Measurements from ENCODE around the gene SPDYE3.

DNA sequence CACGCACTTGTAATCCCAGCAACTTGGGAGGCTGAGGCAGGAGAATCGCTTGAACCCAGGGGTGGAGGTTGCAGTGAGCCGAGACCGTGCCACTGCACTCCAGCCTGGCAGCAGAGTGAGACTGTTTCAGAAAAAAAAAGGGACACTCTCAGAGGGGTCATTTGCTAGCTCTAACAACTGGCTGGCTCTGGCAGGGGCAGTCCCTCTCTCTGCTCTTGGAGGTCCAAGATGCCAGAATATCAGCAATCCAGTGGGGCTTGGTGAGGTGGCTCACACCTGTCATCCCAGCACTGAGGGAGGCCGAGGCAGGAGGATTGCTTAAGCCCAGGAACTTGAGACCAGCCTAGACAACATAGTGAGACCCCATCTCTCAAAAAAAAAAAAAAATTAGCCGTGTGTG lies 63.2 kb downstream of the SPDYE3 start:
- no peak for TF ChIP-seq POLR2A (IDR thresholded peaks at IDR 0.05)
- TF ChIP-seq, protein P1, sequence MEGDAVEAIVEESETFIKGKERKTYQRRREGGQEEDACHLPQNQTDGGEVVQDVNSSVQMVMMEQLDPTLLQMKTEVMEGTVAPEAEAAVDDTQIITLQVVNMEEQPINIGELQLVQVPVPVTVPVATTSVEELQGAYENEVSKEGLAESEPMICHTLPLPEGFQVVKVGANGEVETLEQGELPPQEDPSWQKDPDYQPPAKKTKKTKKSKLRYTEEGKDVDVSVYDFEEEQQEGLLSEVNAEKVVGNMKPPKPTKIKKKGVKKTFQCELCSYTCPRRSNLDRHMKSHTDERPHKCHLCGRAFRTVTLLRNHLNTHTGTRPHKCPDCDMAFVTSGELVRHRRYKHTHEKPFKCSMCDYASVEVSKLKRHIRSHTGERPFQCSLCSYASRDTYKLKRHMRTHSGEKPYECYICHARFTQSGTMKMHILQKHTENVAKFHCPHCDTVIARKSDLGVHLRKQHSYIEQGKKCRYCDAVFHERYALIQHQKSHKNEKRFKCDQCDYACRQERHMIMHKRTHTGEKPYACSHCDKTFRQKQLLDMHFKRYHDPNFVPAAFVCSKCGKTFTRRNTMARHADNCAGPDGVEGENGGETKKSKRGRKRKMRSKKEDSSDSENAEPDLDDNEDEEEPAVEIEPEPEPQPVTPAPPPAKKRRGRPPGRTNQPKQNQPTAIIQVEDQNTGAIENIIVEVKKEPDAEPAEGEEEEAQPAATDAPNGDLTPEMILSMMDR (IDR thresholded peaks at IDR 0.05): no peak
